Activated T-cell treated with anti-CD3 and anti-CD28 coated beads, Interleukin-2, amount 50 U/mL, for 1 hour (primary cell): Measurements from ENCODE around the gene KAT7.
A peak's percentile ranks its signal among the peaks of the same experiment; 100 is the strongest.

Source experiments
- DNase-seq: peaks from one replicate; pipeline ENCODE4 v3.0.0-alpha.2; 2020

KAT7 gene

GRCh38 chr17:49873466-49873865 lies 85.0 kb downstream of the KAT7 start:
- DNase-seq, result no peak

DNA sequence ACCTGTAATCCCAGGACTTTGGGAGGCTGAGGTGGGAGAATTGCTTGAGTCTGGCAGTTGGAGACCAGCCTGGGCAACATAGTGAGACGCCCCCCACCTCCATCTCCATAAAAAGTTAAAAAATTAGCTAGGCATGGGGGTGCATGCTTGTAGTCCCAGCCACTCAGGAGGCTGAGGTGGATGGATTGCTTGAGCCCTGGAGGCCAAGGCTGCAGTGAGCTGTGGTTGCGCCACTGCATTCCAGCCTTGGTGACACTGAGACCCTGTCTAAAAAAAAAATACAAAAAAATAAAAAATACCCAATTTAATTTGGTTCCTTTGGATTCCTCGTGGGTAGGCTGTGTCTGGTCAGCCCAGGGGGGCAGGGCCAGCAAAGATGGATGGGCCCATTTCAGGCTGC lies 85.4 kb downstream of the KAT7 start:
- DNase-seq, result no peak

- DNase-seq, result no peak
Measured at GRCh38 chr17:49874911-49875310, 86.4 kb downstream of the KAT7 start.

- no peak for DNase-seq
Measured at GRCh38 chr17:49875685-49876084, 87.2 kb downstream of the KAT7 start.

DNA sequence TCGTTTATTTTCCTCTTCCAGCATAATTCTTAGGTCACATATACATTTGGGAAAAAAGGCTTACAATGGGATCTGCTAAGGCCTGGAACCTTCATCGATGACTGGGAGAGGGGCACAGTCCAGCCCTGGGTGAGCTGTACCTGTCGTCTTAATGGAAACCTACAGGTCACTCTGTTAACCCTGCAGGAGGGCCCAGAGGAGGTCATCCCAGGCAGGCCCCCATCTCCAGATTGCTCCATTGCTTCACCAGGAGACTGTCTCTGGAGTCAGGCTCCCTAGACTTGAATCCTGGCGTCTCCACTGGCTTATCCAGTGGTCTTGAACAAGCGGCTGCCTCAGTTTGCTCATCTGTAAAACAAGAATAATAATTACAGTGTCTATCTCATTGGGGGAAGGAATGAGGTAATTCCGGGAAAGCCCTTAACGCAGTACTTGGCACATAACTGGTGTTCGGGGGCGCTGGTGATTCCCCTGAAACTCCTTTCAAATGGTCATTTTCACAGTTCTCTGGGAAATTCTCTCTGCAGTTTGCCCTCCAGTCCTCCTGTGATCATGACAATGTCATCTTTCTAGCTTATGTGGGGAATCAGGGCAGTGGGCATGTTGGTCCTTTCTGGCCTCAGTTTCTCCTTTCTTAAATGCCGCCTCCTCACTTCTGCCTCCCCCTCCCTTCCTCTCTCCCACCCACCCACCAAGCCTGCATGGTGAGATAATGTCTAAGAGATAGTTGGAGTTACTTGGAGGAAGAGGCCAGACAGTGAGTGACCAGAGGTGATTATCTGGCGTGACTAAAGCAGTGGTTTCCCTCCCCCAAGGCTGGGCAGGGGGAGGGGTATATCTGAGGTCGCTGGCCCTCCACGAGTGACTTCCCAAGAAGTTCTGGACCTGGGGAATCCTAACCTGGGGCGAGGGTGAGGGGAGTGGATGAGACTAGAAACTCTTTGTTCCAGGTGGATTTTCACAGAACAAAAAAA lies 90.7 kb downstream of the KAT7 start:
- no peak for DNase-seq

DNA sequence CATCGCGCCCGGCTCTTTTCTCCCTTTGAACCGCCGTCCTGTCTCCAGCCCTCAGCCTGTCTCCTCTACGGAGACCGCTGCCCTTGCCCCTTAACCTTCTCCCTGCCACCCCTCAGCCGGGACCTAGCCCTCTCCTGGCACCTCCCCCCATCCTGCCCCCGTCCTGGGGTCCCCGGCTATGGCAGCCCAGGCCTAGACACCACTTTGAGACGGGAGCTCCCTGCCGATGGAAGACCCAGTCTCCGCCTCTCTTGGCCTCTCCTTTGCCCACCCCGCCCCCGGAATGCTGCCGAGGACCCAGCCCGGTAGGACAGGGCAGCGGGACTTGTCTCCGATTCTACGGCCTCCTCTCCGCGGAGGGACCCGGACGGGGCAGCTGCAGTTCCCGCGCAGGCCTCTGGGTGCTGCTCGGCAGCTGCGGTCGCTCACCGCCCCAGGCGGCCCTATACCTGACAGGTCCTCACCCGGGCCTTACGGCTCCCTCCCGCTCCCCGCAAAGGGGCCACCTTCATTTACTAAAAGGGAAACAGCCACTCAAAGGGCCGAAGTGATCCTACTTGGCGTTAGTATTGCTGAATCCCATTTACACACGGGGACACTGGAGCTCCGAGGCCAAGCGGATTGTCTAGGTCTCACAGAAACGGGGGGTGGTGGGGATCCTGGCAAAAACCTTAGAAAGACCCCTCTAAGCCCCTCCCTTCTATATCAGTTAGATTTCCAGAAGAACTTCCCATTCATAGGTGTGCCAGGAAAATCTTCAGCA lies 92.0 kb downstream of the KAT7 start:
- DNase-seq, result peak; percentile 78

DNA sequence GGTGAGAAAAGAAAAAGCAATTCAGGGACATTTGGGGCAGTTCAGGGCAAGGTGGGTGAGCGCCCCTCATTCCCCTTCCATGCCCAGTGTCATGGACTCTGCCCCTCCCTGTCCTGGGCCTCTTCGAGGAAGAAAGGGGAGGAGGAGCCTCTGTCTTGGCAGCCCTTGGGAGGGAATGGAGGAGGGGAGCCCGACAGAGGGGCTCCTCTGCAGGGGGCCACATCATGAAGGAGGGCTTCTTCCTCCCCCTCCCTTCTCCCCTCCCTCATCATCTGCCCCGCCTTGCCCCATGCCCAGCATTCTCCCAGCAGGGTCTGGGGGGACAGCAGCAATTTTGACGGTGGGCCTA lies 92.5 kb downstream of the KAT7 start:
- DNase-seq, result no peak

DNA sequence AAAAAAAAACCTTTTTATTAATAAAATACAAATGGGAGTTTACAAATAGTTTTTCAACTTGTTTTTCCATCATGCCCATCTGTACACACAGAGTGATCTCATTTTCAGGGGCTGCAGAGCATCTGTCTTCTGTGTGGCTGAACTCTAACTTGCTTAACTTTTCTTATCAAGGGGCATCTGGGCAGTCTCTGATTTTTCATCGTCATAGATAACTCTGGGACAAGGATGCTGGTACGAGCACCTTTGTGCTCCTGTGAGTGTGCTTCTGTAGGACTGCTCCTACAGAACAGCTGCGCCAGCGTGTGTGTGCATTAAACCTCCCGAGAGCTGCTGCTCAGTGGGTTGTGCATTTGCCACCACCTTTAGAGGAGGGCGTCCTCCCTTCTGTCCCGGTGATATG lies 94.0 kb downstream of the KAT7 start:
- DNase-seq, result no peak
